WERI-Rb-1 (cell line): Measurements from ENCODE around the gene EFEMP1.
A peak's percentile ranks its signal among the peaks of the same experiment; 100 is the strongest.

Experiments used
- DNase-seq: peaks from one replicate; pipeline ENCODE4 v3.0.0-alpha.2; 2020
- H3K27ac ChIP-seq: fragments of 250-450 bp; sonication (Bioruptor Pico); 2 replicates; pipeline ENCODE4 v1.5.1; 2020; ENCODE audit warnings: mild to moderate bottlenecking, moderate library complexity
- H3K27me3 ChIP-seq: fragments of 250-450 bp; sonication (Bioruptor Pico); 2 replicates; pipeline ENCODE4 v1.5.1; 2021; ENCODE audit warnings: mild to moderate bottlenecking, low read depth, moderate library complexity; ENCODE audit not compliant: insufficient read depth, severe bottlenecking
- H3K36me3 ChIP-seq: fragments of 250-450 bp; sonication (Bioruptor Pico); 2 replicates; pipeline ENCODE4 v1.5.1; 2020; ENCODE audit warnings: mild to moderate bottlenecking, moderate library complexity
- H3K4me3 ChIP-seq: 2 replicates; pipeline ENCODE4 v1.5.1; 2011; ENCODE audit warnings: low read depth, mild to moderate bottlenecking, control low read depth, low read length
- H3K9me3 ChIP-seq: fragments of 250-450 bp; sonication (Bioruptor Pico); 2 replicates; pipeline ENCODE4 v1.5.1; 2021; ENCODE audit warnings: mild to moderate bottlenecking, moderate library complexity; ENCODE audit not compliant: severe bottlenecking
- CTCF ChIP-seq: IDR thresholded peaks from 2 replicates; pipeline ENCODE4 v1.5.1; 2011; ENCODE audit warnings: low read depth, mild to moderate bottlenecking, control low read depth, inconsistent platforms, low read length

The EFEMP1 gene

GRCh38 chr2:55965276-55965675 lies 41.7 kb upstream of the EFEMP1 start:
- H3K9me3 ChIP-seq = no peaks in the 10 kb centered on the region
- TF ChIP-seq CTCF = no peak
- DNase-seq = peak; percentile 54
- no peaks in the 10 kb centered on the region for H3K27me3 ChIP-seq
- H3K36me3 ChIP-seq = no peaks in the 10 kb centered on the region
- H3K4me3 ChIP-seq = no peak overlapping the region
- peak overlapping the region; percentile 26; the same call in 1 of the 2 replicates for H3K27ac ChIP-seq

GRCh38 chr2:55962915-55963314 lies 39.3 kb upstream of the EFEMP1 start:
- H3K4me3 ChIP-seq = no peak overlapping the region
- no peak for TF ChIP-seq CTCF
- no peaks in the 10 kb centered on the region for H3K36me3 ChIP-seq
- H3K27me3 ChIP-seq = no peaks in the 10 kb centered on the region
- no peak overlapping the region for H3K27ac ChIP-seq
- H3K9me3 ChIP-seq = no peaks in the 10 kb centered on the region
- no peak for DNase-seq

GRCh38 chr2:55961318-55961911 lies 37.8 kb upstream of the EFEMP1 start:
- no peak overlapping the region for H3K27ac ChIP-seq
- no peaks in the 10 kb centered on the region for H3K9me3 ChIP-seq
- peak; percentile 18 for DNase-seq
- no peak overlapping the region for H3K4me3 ChIP-seq
- peak; percentile 63 for TF ChIP-seq CTCF
- H3K36me3 ChIP-seq = no peaks in the 10 kb centered on the region
- no peaks in the 10 kb centered on the region for H3K27me3 ChIP-seq

GRCh38 chr2:55958756-55959155 lies 35.2 kb upstream of the EFEMP1 start:
- Histone ChIP-seq H3K9me3 (no peaks in the 10 kb centered on the region), H3K27me3 (no peaks in the 10 kb centered on the region), H3K27ac (no peak overlapping the region), H3K4me3 (no peak overlapping the region), H3K36me3 (no peaks in the 10 kb centered on the region)
- TF ChIP-seq CTCF = no peak
- DNase-seq = no peak

GRCh38 chr2:55957142-55957541 lies 33.6 kb upstream of the EFEMP1 start:
- H3K9me3 ChIP-seq = no peaks in the 10 kb centered on the region
- no peaks in the 10 kb centered on the region for H3K36me3 ChIP-seq
- no peaks in the 10 kb centered on the region for H3K27me3 ChIP-seq
- no peak overlapping the region for H3K27ac ChIP-seq
- DNase-seq = no peak
- no peak overlapping the region for H3K4me3 ChIP-seq
- TF ChIP-seq CTCF = no peak
